K562 (cell line): ENCODE measurements around the gene PRRT2. TPM values are rescaled to one million over a fixed set of nuclear protein-coding genes. Genes with fewer than 3 reads are reported as not detected.

Experiments used
- ASH1L ChIP-seq: fragments of 450-650 bp; IDR thresholded peaks from 2 replicates; pipeline ENCODE4 v1.6.1; 2018; ENCODE audit warnings: borderline replicate concordance, mild to moderate bottlenecking, low read depth; ENCODE audit not compliant: partially characterized antibody
- BCL6 ChIP-seq: fragments of 250-450 bp; sonication (Bioruptor Pico); IDR thresholded peaks from 2 replicates; pipeline ENCODE4 v1.4.0; 2020
- ELK3 ChIP-seq: fragments of 450-650 bp; formaldehyde crosslinking; IDR thresholded peaks from 2 replicates; pipeline ENCODE4 v1.4.0; 2020; ENCODE audit warnings: mild to moderate bottlenecking
- HMBOX1 ChIP-seq: sonication (generic); IDR thresholded peaks from 2 replicates; pipeline ENCODE4 v1.6.1; 2016
- KLF1 ChIP-seq: fragments of 450-650 bp; IDR thresholded peaks from 2 replicates; pipeline ENCODE4 v1.6.1; 2016; ENCODE audit warnings: missing genetic modification characterization, missing compliant biosample characterization
- MTA1 ChIP-seq: fragments of 450-650 bp; IDR thresholded peaks from 2 replicates; pipeline ENCODE4 v1.6.1; 2017; ENCODE audit warnings: borderline replicate concordance
- NCOA4 ChIP-seq: fragments of 450-650 bp; IDR thresholded peaks from 2 replicates; pipeline ENCODE4 v1.6.1; 2018; ENCODE audit warnings: mild to moderate bottlenecking; ENCODE audit not compliant: partially characterized antibody
- NEUROD1 ChIP-seq: fragments of 150-350 bp; IDR thresholded peaks from 2 replicates; pipeline ENCODE4 v1.6.1; 2014; ENCODE audit warnings: borderline replicate concordance, low read length, low read depth; ENCODE audit not compliant: partially characterized antibody
- NRF1 ChIP-seq, 2 experiments: fragments of 450-650 bp; IDR thresholded peaks in 1 of 2; conservative IDR thresholded peaks in 1 of 2; 2 replicates each; pipeline ENCODE4 v1.6.1; 2014; ENCODE audit warnings: mild to moderate bottlenecking in 2 of 2
- PTTG1 ChIP-seq: fragments of 450-650 bp; IDR thresholded peaks from 2 replicates; pipeline ENCODE4 v1.6.1; 2016; ENCODE audit warnings: low read depth, mild to moderate bottlenecking, missing genetic modification characterization, missing compliant biosample characterization
- RUNX1 ChIP-seq: sonication (generic); IDR thresholded peaks from 2 replicates; pipeline ENCODE4 v1.6.1; 2016; ENCODE audit warnings: antibody characterized with exemption, low read depth
- SRSF1 ChIP-seq: fragments of 200-400 bp; formaldehyde crosslinking; IDR thresholded peaks from 2 replicates; pipeline ENCODE4 v1.6.1; 2017; ENCODE audit warnings: mild to moderate bottlenecking, low read depth, low read length, moderate library complexity
- SRSF3 ChIP-seq: fragments of 200-400 bp; formaldehyde crosslinking; IDR thresholded peaks from 2 replicates; pipeline ENCODE4 v1.6.1; 2016; ENCODE audit warnings: mild to moderate bottlenecking, low read length, moderate library complexity; ENCODE audit not compliant: insufficient read depth
- TEAD4 ChIP-seq, 2 experiments: sonication (generic) in 1 of 2; formaldehyde crosslinking in 1 of 2; IDR thresholded peaks; 2 replicates each; pipeline versions ENCODE4 v1.6.1 to v1.8.0; 2012 to 2022; ENCODE audit warnings: borderline replicate concordance in 1 of 2, inconsistent platforms in 1 of 2, low read length in 1 of 2, mild to moderate bottlenecking in 1 of 2, missing genetic modification reagents in 1 of 2
- TRIM25 ChIP-seq: fragments of 450-650 bp; IDR thresholded peaks from 2 replicates; pipeline ENCODE4 v1.7.0; 2016; ENCODE audit warnings: borderline replicate concordance
- ZBTB33 ChIP-seq: sonication (generic); formaldehyde crosslinking; IDR thresholded peaks from 2 replicates; pipeline ENCODE4 v1.8.1; 2023; ENCODE audit warnings: mild to moderate bottlenecking, missing genetic modification reagents
- ZFP30 ChIP-seq: fragments of 250-450 bp; sonication (Bioruptor Pico); IDR thresholded peaks from 2 replicates; pipeline ENCODE4 v1.8.0; 2022; ENCODE audit warnings: moderate library complexity, mild to moderate bottlenecking, inconsistent platforms, borderline replicate concordance
- ZNF197 ChIP-seq: fragments of 200-800 bp; sonication (Bioruptor generic); IDR thresholded peaks from 2 replicates; pipeline ENCODE4 v1.6.1; 2016; ENCODE audit warnings: low read depth, missing genetic modification characterization, missing compliant biosample characterization
- ZNF224 ChIP-seq: sonication (generic); formaldehyde crosslinking; IDR thresholded peaks from 2 replicates; pipeline ENCODE4 v1.8.0; 2022; ENCODE audit warnings: mild to moderate bottlenecking, missing genetic modification reagents
- ZNF644 ChIP-seq: fragments of 200-800 bp; sonication (Bioruptor generic); IDR thresholded peaks from 2 replicates; pipeline ENCODE4 v1.6.1; 2016; ENCODE audit warnings: low read depth, missing genetic modification characterization, missing compliant biosample characterization
- polyA plus RNA-seq, 8 experiments: library from polyadenylated mRNA; depleted of rRNA in 4 of 8; stranded (reverse) in 5 of 8; unstranded in 3 of 8; fragments of >200 nt; fragmentation: Nextera tagmentation in 2 of 8; fragmentation: Illumina TruSeq in 1 of 8; extraction: Ambion mirVana in 2 of 8; extraction: Trizol in 1 of 8; gene quantifications; 2 replicates each; pipeline versions ENCODE4 v1.2.1 to v1.2.3, GENCODE V29; 2011 to 2014; ENCODE audit warnings: inconsistent platforms in 1 of 8, missing spikeins in 1 of 8
- total RNA-seq, 7 experiments: library from RNA; depleted of rRNA in 6 of 7; stranded (reverse); fragments of >200 nt in 6 of 7; fragmentation: Illumina TruSeq in 2 of 7; extraction: Trizol in 2 of 7; gene quantifications; 2 replicates each; pipeline versions ENCODE4 v1.2.1 to v1.2.3, GENCODE V29; 2011 to 2021; ENCODE audit warnings: low replicate concordance in 1 of 7

The PRRT2 gene
- total and polyA plus RNA-seq, 9 of the 15 experiments (the other 6 are each of a cell fraction or from before 2014, with no cell fraction given): 0.11 to 1.0 (median 0.42) TPM; not detected in 2

- peak; percentile 95 for TF ChIP-seq MTA1
- TF ChIP-seq ELK3: 0 out of 2 replicates have a peak, but pooled peaks have one; percentile 21
- TF ChIP-seq NRF1 (conservative IDR thresholded peaks at IDR 0.05 in 1 of 2, IDR thresholded peaks at IDR 0.05 in 1 of 2): peak; percentile 100
- TF ChIP-seq RUNX1: peak; percentile 38; the same call in 1 of the 2 replicates
- no peak; the same call in 1 of the 2 replicates for TF ChIP-seq ZNF644
- no peak for TF ChIP-seq ZFP30 (CRISPR knock-in tag)
- no peak for TF ChIP-seq ASH1L
- peak; percentile 42; the same call in 1 of the 2 replicates for TF ChIP-seq KLF1 (tag)
- TF ChIP-seq TEAD4 (IDR thresholded peaks at IDR 0.05; ENCODE audit: low read length): no peak
- TF ChIP-seq TEAD4 (CRISPR knock-in tag; IDR thresholded peaks at IDR 0.05; ENCODE audit: borderline replicate concordance): no peak
- TF ChIP-seq BCL6: no peak
- no peak for TF ChIP-seq SRSF1
- TF ChIP-seq PTTG1: no peak
- no peak for TF ChIP-seq ZNF197
- no peak for TF ChIP-seq NCOA4
- peak; percentile 34 for TF ChIP-seq NEUROD1
- TF ChIP-seq ZBTB33 (CRISPR knock-in tag): peak; percentile 69; the same call in 1 of the 2 replicates
- TF ChIP-seq ZNF224 (CRISPR knock-in tag): no peak
- no peak for TF ChIP-seq HMBOX1
- 0 out of 2 replicates have a peak, but pooled peaks have one; percentile 29 for TF ChIP-seq SRSF3
- no peak for TF ChIP-seq TRIM25
Observed at GRCh38 chr16:29815793-29816693, 4.0 kb downstream of the PRRT2 start, which contains the start of gene PAGR1 (continued).
